Thoracic aorta (tissue), 2 donors: ENCODE data around the gene EGR2. TPM values are rescaled to one million over a fixed set of nuclear protein-coding genes. Genes with fewer than 3 reads are reported as not detected.

Experiments
- ATAC-seq: fragments of 150-250 bp; one replicate; pipeline ENCODE4 v1.8.0; 2017; ENCODE audit warnings: low read depth; ENCODE audit not compliant: insufficient number of reproducible peaks, low FRiP score
- DNase-seq: peaks from one replicate; pipeline ENCODE4 v3.0.0-alpha.2; 2020; ENCODE audit warnings: low spot score
- H3K27ac ChIP-seq, 2 donors: fragments of 200-600 bp; sonication (generic); 1 replicate in 1 of 2; 2 replicates in 1 of 2; pipeline ENCODE4 v1.5.1; 2016; ENCODE audit warnings: mild to moderate bottlenecking in 2 of 2, moderate library complexity in 2 of 2
- H3K27me3 ChIP-seq: fragments of 200-600 bp; sonication (generic); replicated peaks from 2 replicates; pipeline ENCODE4 v1.6.0; 2016; ENCODE audit warnings: mild to moderate bottlenecking; ENCODE audit not compliant: insufficient read depth
- H3K36me3 ChIP-seq: fragments of 200-600 bp; sonication (generic); one replicate; pipeline ENCODE4 v1.5.1; 2016
- H3K4me1 ChIP-seq, 2 donors: fragments of 200-600 bp; sonication (generic); 1 replicate in 1 of 2; 2 replicates in 1 of 2; pipeline versions ENCODE4 v1.5.1 to v1.6.0; 2016; ENCODE audit warnings: low read depth in 2 of 2, mild to moderate bottlenecking in 1 of 2; ENCODE audit not compliant: control insufficient read depth in 1 of 2
- H3K4me3 ChIP-seq: fragments of 200-600 bp; sonication (generic); 2 replicates; pipeline ENCODE4 v1.5.1; 2016; ENCODE audit warnings: mild to moderate bottlenecking
- H3K9me3 ChIP-seq: fragments of 200-600 bp; sonication (generic); 2 replicates; pipeline ENCODE4 v1.5.1; 2016
- CTCF ChIP-seq: fragments of 200-600 bp; sonication (generic); IDR thresholded peaks from one replicate; pipeline ENCODE4 v1.5.1; 2019; ENCODE audit warnings: antibody characterized with exemption
- total RNA-seq, 2 donors: library from RNA; depleted of rRNA; stranded (reverse); fragments of >200 nt; gene quantifications; one replicate each; pipeline versions ENCODE4 v1.1.0 to v1.2.3, GENCODE V29; 2016

Gene EGR2
- total RNA-seq: 1 to 10 TPM in 1 of 2 donors, under 1 TPM in 1; 0.95 to 3.3 TPM

- TF ChIP-seq CTCF: no peak
- peak within 1 kb of the TSS; percentile 95 for H3K4me3 ChIP-seq
- no peaks in the 10 kb centered on the region for H3K27me3 ChIP-seq
- H3K36me3 ChIP-seq: no peaks in the 10 kb centered on the region
- peak; percentile 92 for DNase-seq
- H3K27ac ChIP-seq: peak within 1 kb of the TSS; percentile 79 to 89
- H3K9me3 ChIP-seq: no peaks in the 10 kb centered on the region
- peak; percentile 85 for ATAC-seq
- peaks cover 20 to 44% of the 10 kb centered on the region in 2 donors for H3K4me1 ChIP-seq
Observed at GRCh38 chr10:62816331-62817120, at the start of gene EGR2. EGR2 (minus strand) TSS chr10:62816366; CDS start chr10:62816029, 337 bp downstream.

- TF ChIP-seq CTCF: no peak
- Histone ChIP-seq H3K9me3 (no peaks in the 10 kb centered on the region), H3K36me3 (no peaks in the 10 kb centered on the region), H3K27me3 (no peaks in the 10 kb centered on the region), H3K4me3 (no peak overlapping the region), H3K4me1 (peaks cover 0 to 5% of the 10 kb centered on the region in 2 donors), H3K27ac (no peak overlapping the region)
- ATAC-seq (no peak), DNase-seq (no peak)
Observed at GRCh38 chr10:62862447-62862846, 46.3 kb upstream of the EGR2 start.

GRCh38 chr10:62861507-62861906, 45.3 kb upstream of the EGR2 start:
- TF ChIP-seq CTCF: no peak
- ATAC-seq: no peak
- no peak overlapping the region for H3K4me3 ChIP-seq
- no peaks in the 10 kb centered on the region for H3K9me3 ChIP-seq
- H3K27ac ChIP-seq: no peak overlapping the region
- no peaks in the 10 kb centered on the region for H3K36me3 ChIP-seq
- H3K4me1 ChIP-seq: peaks cover 0 to 10% of the 10 kb centered on the region in 2 donors
- DNase-seq: no peak
- H3K27me3 ChIP-seq: no peaks in the 10 kb centered on the region

- peaks cover 0 to 15% of the 10 kb centered on the region in 2 donors for H3K4me1 ChIP-seq
- H3K27me3 ChIP-seq: no peaks in the 10 kb centered on the region
- no peak for DNase-seq
- TF ChIP-seq CTCF: no peak
- no peaks in the 10 kb centered on the region for H3K36me3 ChIP-seq
- H3K27ac ChIP-seq: no peak overlapping the region
- no peaks in the 10 kb centered on the region for H3K9me3 ChIP-seq
- ATAC-seq: no peak
- H3K4me3 ChIP-seq: no peak overlapping the region
Observed at GRCh38 chr10:62860946-62861345, 44.8 kb upstream of the EGR2 start.

- Histone ChIP-seq H3K4me3 (no peak overlapping the region), H3K27me3 (no peaks in the 10 kb centered on the region), H3K27ac (no peak overlapping the region), H3K4me1 (peaks cover 0 to 20% of the 10 kb centered on the region in 2 donors), H3K9me3 (no peaks in the 10 kb centered on the region), H3K36me3 (no peaks in the 10 kb centered on the region)
- TF ChIP-seq CTCF: no peak
- ATAC-seq (no peak), DNase-seq (no peak)
Observed at GRCh38 chr10:62858364-62858763, 42.2 kb upstream of the EGR2 start.
